Occipital lobe (tissue), 2 donors: Measurements from ENCODE around the gene NONO. TPM values are rescaled to one million over a fixed set of nuclear protein-coding genes. Genes with fewer than 3 reads are reported as not detected.
"Not testable (repeated sequence)": the region's sequence is repeated elsewhere in the genome, so short reads cannot be mapped to it uniquely, and the experiment has no call there.

Experiments
- DNase-seq: peaks from one replicate; lab custom pipeline; 2025; lab: John Stamatoyannopoulos, UW
- total RNA-seq: library from RNA; depleted of rRNA; stranded (reverse); fragments of >200 nt; gene quantifications from one replicate; pipeline ENCODE4 v1.2.3, GENCODE V29; 2014

Gene NONO
- 372 TPM for total RNA-seq

DNA sequence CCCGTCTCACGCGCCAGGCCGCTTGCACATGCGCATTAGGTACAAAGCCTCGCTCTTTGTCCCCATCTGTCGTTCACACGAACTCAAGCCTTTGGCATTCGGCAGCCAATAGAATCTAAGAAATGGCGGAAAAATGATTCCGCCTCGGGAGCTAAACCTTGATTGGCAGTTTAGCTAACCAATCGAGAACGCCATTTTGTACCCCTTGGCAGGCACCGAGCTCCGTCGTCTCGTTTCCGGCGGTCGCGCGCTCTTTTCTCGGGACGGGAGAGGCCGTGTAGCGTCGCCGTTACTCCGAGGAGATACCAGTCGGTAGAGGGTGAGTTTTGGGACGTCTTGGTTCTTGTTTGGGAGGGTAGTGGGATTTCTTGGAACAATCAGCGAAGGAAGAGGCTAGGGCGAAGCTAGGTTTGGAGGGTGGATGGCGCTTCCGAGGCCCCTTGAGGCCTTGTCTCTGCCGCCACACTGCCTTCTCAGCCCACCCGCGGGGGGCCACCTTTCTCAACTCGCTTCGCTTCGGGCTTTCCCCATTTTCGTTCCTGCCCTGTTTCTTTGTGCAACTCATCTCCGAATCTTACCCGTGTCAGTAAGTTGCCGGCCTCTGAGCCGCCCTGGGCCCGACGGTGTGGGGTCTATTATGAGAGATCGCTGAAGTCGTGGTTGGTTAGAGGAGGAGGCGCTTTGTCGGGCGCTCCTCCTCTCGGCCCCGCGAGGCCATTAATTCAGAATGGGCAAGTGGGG is at the start of gene NONO:
Gene NONO, plus strand, starts transcription at position 233 of the 741 bp plus-strand sequence. CDS start 7,003 bp downstream, outside the sequence.
- peak; percentile 78 for DNase-seq

DNA sequence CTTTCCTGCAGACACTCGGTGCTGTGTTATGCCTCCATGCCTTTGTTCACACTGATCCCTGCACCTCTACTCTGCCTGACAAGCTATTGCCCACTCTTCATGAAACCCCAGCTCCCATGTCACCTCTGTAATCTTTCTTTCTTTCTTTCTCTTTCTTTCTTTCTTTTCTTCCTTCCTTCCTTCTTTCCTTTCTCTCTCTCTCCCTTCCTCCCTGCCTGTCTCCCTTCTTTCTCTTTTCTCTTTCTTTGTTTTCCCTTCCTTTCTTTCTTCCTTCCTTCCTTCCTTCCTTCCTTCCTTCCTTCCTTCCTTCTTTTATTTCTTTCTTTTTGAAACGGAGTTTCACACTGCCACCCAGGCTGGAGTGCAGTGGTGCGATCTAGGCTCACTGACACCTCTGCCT is 48.0 kb upstream of the NONO start:
- DNase-seq, result no peak

- no peak for DNase-seq
Observed at GRCh38 chrX:71236836-71237235, 46.6 kb upstream of the NONO start.

- no peak for DNase-seq
Observed at GRCh38 chrX:71239781-71240180, 43.7 kb upstream of the NONO start.

- no peak for DNase-seq
Observed at GRCh38 chrX:71241301-71241700, 42.1 kb upstream of the NONO start.

DNA sequence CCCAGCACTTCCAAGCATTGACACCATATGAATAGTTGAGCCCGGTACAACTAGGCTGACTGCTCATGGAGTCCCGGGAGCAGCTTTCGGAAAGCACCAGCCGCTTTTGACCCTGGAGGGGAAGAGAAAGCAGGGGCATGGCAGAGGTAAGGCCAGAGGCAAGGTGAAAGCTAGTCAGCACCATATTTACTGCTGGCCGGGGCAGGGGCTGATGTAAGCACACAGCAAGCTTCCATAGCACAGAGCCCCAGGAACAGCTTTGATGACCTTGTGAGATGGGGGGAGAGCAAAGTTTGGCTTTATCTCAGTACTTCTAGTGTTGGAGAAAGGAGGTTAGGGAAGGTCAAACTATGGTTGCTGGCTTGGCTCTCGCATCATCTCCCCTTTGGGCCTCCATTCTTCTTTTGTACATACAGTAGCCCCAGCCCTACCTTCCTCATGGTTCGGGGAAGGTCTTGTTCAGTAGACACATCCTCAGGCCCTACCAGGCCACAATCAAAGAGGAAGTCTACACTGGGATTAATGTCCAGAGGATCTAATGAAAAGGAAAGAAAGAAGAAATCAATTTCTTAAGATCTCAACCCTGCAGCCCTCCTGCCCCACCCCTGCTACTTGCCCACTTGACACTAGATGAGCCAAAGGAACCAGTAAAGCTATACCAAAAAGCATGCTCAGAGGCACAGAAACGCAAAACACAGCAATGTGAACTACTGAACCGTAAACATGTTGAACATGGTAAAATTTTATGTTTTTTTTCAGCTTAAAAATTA is 38.9 kb upstream of the NONO start:
- DNase-seq, result no peak

- no peak for DNase-seq
Observed at GRCh38 chrX:71245159-71245558, 38.3 kb upstream of the NONO start.

DNA sequence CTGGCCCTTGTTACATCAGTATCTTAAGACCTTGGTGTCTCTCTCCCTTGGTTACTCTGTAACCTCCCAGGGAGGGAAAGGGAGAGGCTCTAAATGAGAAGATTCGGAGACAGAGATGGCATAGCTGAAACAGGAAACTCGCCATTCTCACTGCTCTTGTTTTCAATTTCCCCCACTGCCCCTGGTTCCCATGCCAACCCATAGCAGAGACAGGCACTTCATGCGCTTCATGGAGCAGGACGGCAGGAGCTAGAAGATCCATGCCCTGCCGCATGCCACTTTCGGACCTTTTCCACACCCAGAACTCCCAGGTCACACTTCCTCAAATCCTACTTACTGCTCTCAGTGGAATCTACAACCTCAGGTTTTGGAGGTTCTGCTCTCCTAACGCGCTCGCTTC is 32.6 kb upstream of the NONO start:
- DNase-seq, result no peak

- no peak for DNase-seq
Observed at GRCh38 chrX:71251466-71251973, 31.9 kb upstream of the NONO start.

DNA sequence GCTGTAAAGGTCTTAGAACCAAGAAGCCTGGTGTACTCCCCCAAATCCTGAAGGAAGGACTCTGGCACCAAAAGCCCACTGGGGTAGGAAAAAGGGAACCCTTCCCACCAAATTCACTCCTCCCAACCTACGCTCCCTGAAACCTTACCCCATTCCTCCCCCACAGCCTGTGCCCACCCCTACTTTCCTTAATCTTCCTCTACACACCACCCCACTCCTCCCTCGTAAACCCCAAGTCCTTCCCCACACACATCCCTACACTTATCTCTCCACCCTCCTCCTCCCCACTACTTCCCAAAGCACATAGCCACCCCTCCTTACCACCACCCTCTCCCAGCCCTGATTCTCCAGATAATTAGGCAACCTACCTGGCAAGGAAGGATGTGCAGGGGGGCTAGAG is 31.2 kb upstream of the NONO start:
- no peak for DNase-seq

DNA sequence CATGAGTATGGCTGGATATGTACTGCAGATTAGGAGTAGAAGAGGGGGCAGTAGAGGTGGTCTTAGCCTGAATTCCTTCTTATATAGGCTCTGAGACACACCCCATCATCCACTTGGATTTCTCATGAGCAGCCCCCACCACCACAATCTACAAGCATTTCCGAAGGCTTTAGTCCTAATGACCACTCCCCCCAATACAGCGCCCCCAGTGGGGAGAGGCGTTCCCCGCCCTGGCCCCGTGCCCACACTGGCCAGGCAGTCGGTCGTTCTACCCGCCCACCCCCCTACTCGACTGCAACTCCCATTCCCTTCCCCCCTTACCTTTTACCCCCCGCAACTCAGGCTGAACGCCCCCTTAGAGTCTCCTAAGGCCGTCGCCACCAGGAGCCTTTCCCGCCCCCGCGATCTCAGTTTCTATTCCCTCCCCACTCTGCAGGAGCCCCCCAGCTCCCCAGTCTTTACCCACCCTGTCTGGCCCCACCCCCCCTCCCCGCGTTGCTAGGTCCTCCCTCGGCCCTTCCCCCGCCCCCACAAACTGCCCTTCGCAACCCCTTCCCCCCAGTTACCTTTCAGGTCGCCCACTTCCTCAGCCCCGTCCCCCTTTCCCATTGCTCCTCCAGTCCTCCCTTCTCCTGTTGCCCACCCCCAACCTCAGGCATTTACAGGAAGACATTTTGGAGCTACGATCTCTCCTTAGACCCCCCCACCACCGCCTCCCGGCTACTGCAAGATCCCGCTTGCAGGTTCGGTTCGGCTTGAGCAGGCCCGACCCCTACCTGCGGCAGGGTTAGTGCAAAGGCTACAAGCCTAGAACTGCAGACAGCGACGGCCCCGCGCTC is 30.0 kb upstream of the NONO start:
- DNase-seq, result no peak

DNA sequence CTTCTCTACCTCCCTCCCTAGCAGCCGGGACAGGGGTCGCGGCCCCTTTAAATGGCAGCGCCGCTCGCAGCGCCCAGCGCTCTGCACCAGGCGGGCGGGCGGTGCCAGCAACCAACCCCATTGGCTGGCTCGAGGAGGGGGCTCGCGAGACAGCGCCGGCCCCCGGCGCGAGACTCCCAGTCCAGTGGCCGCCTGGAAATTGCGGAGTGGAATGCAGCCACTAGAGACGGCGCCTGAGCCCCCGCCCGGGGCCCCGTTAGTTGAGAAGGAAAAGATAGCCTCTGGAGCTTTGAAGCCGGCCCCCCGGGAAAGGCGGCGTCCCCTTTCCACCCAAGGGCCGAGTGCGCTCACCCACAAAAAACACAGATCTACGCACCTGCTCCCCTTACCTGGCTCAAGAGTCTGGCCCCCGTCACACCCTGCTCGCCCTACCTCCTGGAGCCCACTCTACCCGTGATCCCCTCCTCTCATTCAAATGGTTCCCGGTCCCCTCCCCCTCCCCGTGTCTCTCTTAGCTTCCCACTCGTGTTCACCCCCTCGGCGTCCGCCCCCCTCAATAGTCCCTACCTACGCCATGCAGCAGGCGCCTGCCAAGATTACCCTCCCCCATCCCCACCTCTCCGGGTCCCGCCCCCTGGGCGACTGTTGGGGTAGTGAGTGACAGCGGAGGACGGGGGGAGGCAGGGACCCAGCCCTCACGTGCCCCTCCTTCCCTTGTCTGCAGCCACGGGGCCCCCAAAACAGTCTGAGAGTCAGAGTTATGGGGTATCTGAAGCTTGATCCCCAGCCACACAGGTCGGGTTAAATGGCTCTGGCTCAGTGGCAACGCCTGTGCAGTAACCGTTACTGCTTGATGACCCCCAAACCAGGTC is 29.1 kb upstream of the NONO start, which contains the start of gene ZMYM3:
Gene ZMYM3, minus strand, starts transcription at position 49 of the 872 bp plus-strand sequence. CDS start 885 bp downstream, outside the sequence.
- DNase-seq, result peak; percentile 73

DNA sequence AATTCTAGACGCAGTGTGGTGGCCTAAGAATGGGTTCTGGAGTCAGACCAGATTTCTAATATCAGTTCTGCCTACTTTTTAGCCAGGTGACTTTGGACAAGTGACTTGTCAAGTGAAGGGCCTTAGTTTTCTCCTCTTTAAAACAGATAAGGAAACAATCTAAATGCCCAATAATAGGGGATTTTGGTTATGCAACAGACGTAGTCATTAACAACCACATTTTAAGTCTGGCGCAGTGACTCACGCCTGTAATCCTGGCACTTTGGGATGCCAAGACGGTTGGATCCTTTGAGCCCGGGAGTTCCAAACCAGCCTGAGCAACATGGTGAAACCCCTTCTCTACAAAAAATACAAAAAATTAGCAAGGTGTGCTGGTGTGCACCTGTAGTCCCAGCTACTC is 27.4 kb upstream of the NONO start:
- DNase-seq, result no peak

DNA sequence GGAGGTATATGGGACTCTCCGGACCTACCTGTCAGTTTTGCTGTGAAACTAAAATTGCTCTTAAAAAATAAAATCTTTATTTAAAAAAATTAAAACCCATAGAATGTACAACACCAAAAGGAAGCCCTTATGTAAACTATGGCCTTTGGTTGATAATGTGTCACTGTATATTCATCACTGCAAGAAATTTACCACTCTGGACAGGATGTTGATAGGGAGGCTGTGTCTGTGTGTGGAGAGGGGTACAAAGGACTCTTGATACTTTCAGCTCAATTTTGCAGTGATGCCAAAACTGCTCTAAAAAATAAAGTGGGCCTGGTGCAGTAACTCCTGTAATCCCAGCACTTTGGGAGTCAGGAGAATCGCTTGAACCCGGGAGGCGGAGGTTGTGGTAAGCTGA is 26.6 kb upstream of the NONO start:
- no peak for DNase-seq

DNA sequence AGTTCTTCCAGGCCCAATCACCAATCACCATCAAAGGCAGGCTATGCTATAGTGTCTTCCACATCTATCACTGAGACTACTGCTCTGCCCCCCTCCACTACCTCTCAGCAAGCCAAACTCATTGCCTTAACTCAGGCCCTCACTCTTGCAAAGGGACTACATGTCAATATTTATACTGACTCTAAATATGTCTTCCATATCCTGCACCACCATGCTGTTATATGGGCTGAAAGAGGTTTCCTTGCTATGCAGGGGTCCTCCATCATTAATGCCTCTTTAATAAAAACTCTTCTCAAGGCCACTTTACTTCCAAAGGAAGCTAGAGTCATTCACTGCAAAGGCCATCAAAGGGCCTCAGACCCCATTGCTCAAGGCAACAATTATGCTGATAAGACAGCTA is 14.8 kb upstream of the NONO start:
- DNase-seq, result not testable (repeated sequence)

DNA sequence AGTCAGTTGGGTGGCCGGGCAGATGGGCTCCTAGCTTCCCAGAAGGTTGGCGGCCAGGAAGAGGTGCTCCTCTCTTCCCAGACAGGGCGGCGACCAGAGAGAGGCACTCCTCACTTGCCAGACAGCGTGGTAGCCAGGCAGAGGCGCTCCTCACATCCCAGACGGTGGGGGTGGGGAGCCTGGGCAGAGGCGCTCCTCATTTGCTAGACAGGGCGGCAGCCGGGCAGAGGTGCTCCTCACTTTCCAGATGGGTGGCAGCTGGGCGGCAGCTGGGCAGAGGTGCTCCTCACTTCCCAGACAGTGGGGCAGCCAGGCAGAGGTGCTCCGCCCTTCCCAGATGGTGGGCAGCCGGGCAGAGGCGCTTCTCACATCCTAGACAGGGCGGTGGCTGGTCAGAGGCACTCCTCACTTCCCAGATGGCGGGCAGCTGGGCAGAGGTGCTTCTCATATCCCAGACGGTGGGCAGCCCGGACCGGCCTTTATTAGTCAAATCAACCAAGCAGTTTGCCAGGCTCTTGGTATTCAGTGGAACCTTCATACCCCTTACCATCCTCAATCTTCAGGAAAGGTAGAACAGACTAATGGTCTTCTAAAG is 13.5 kb upstream of the NONO start:
- DNase-seq, result no peak

DNA sequence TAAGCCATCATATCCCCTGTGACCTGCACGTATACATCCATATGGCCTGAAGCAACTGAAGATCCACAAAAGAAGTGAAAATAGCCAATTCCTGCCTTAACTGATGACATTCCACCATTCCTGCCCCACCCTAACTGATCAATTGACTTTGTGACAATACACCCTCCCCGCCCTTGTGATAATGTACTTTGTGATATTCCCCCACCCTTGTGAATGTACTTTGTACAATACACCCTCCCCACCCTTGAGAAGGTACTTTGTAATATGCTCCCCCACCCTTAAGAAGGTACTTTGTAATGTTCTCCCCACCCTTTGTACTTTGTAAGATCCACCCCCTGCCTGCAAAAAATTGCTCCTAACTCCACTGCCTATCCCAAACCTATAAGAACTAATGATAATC is 11.1 kb upstream of the NONO start:
- not testable (repeated sequence) for DNase-seq

GRCh38 chrX:71281300-71281699 is 2.1 kb upstream of the NONO start:
- DNase-seq, result not testable (repeated sequence)

DNA sequence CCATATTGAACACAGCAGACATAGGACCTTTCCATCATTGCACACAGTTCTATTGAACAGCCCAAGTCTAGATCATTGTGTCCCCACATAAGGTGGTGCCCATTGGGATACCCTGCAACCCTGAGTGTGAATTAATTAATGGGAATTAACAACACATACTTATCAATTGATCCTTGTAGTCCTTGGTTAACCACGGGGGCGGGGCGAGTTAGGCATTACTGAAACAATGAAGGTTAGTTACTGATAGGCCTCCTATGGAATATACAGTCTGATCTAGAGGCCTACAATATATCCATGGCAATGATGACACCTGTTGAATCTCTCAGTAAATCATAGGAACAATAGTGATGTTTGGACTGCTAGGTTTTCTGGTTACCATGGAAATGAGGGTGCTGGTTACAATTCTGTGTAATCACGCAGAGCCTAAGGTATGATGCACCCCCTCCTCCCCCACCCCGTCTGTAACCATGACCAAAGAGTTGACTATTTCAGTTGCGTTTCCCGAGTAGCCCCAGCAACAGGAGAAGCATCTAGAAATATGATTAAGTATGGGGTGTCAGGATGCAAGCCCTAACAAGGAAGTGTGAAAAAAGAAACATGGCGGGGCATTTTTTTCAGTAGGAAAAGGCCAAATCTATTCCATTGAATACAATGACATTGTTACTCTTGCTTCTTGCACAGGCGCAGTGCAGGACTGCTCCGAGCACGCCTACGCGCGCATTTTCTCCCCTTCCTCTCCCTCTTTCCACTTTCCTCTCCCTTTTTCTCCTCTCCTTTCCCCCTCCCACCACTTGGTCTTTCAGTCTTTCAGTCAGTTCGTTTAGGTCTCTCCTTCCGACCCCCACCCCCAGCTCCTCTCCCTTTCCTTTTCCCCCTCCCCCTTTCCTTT is 677 bp upstream of the NONO start:
- no peak for DNase-seq
